CD4-positive, alpha-beta T cell (primary cell): ENCODE data around the gene CDH13. TPM values are rescaled to one million over a fixed set of nuclear protein-coding genes. Genes with fewer than 3 reads are reported as not detected.

Experiments
- ATAC-seq: fragments of 200-7000 bp; cut with Tn5 transposase; one replicate; pipeline ENCODE4 v1.10.0; 2022; ENCODE audit warnings: mild to moderate bottlenecking; ENCODE audit not compliant: poor library complexity
- CTCF ChIA-PET: fragments of 350-600 bp; sonication (Branson Sonifier 250); formaldehyde crosslinking; loops from one replicate; lab custom pipeline; 2021; ENCODE audit warnings: antibody characterized with exemption, inconsistent platforms; lab: Charles Lee
- POLR2A ChIA-PET: fragments of 350-600 bp; sonication (Branson Sonifier 250); formaldehyde crosslinking; loops from one replicate; lab custom pipeline; 2021; ENCODE audit warnings: antibody characterized with exemption, inconsistent platforms; lab: Charles Lee
- DNase-seq, 14 experiments: peaks; one replicate each; pipeline ENCODE4 v3.0.0-alpha.2; 2013 to 2020; ENCODE audit warnings: mixed read lengths in 2 of 14
- H3K27ac ChIP-seq, 2 donors: one replicate each; pipeline versions ENCODE4 v1.5.1 to v1.7.0; 2013; ENCODE audit warnings: low read length in 2 of 2, low read depth in 1 of 2, mild to moderate bottlenecking in 1 of 2
- H3K27me3 ChIP-seq, 2 experiments: 1 replicate in 1 of 2; 2 replicates in 1 of 2; pipeline versions ENCODE4 v1.6.1 to v1.7.0; 2013; ENCODE audit warnings: low read length in 2 of 2, control low read depth in 1 of 2, mild to moderate bottlenecking in 1 of 2, moderate library complexity in 1 of 2; ENCODE audit not compliant: insufficient read depth in 2 of 2, control insufficient read depth in 1 of 2
- H3K36me3 ChIP-seq: one replicate; pipeline ENCODE4 v1.6.1; 2013; ENCODE audit warnings: low read length, control low read depth; ENCODE audit not compliant: insufficient read depth
- H3K4me1 ChIP-seq: one replicate; pipeline ENCODE4 v1.6.1; 2013; ENCODE audit warnings: low read length, control low read depth; ENCODE audit not compliant: insufficient read depth
- H3K4me3 ChIP-seq: one replicate; pipeline ENCODE4 v1.5.1; 2013; ENCODE audit warnings: mild to moderate bottlenecking, low read length, moderate library complexity
- H3K9me3 ChIP-seq, 2 experiments: 1 replicate in 1 of 2; 2 replicates in 1 of 2; pipeline versions ENCODE4 v1.6.1 to v1.7.0; 2013; ENCODE audit warnings: low read length in 2 of 2, mild to moderate bottlenecking in 2 of 2, control low read depth in 1 of 2, moderate library complexity in 1 of 2; ENCODE audit not compliant: control insufficient read depth in 1 of 2, insufficient read depth in 1 of 2
- H3K27ac Mint-ChIP-seq: one replicate; pipeline ENCODE4 v1.8.0; 2020; ENCODE audit warnings: mixed read lengths
- H3K27me3 Mint-ChIP-seq: one replicate; pipeline ENCODE4 v1.8.0; 2021; ENCODE audit warnings: mixed read lengths
- H3K36me3 Mint-ChIP-seq: one replicate; pipeline ENCODE4 v1.8.0; 2021; ENCODE audit warnings: low read depth, mixed read lengths
- H3K4me1 Mint-ChIP-seq: one replicate; pipeline ENCODE4 v1.8.0; 2021; ENCODE audit warnings: low read depth, mixed read lengths
- H3K4me3 Mint-ChIP-seq: one replicate; pipeline ENCODE4 v1.8.0; 2020; ENCODE audit warnings: mild to moderate bottlenecking, mixed read lengths
- H3K9me3 Mint-ChIP-seq: one replicate; pipeline ENCODE4 v1.8.0; 2020; ENCODE audit warnings: mixed read lengths
- intact Hi-C, 2 experiments: fragments of 100-400 bp; cut with DNase I in 1 of 2; cut with micrococcal nuclease in 1 of 2; formaldehyde crosslinking; loops; one replicate each; pipeline versions ENCODE4 v1.15.1 to v1.9.0; 2023 to 2025; cut with DNase I, micrococcal nuclease
- total RNA-seq, 174 experiments: library from RNA in 2 of 174; stranded (reverse) in 2 of 174; gene quantifications; one replicate each; pipeline ENCODE4 v1.2.3 and lab custom pipeline; 2021 to 2026
- TF ChIP-seq, protein P1 (sequence below): fragments of 200-600 bp; IDR thresholded peaks from one replicate; pipeline ENCODE4 v1.8.0; 2022; ENCODE audit warnings: antibody characterized with exemption, mild to moderate bottlenecking

CDH13 gene
- total RNA-seq, 2 experiments from 2014 or later, result not detected

DNA sequence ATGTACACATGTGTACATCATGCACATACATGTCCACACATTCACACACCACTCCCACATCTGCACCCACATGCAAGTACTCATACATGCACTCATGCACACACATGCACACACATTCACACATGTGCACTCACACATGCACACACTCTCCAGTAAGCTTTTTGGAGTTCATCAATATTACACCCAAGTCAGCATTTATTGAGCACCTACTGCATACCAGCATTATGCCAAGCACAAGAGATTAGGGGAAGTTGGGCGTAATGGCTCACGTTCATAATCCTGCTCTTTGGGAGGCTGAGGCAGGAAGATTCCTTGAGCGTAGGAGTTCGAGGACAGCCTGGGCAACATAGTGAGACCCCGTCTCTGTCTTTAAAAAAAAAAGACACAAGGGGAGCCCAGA, 1093.4 kb downstream of the CDH13 start:
- no peak for ATAC-seq
- intact Hi-C loops, result no loop called here
- POLR2A ChIA-PET, result no interaction called here
- no peak overlapping the region for H3K4me3 Mint-ChIP-seq
- no peaks in the 10 kb centered on the region for H3K9me3 Mint-ChIP-seq
- H3K36me3 Mint-ChIP-seq, result no peaks in the 10 kb centered on the region
- TF ChIP-seq, protein P1, sequence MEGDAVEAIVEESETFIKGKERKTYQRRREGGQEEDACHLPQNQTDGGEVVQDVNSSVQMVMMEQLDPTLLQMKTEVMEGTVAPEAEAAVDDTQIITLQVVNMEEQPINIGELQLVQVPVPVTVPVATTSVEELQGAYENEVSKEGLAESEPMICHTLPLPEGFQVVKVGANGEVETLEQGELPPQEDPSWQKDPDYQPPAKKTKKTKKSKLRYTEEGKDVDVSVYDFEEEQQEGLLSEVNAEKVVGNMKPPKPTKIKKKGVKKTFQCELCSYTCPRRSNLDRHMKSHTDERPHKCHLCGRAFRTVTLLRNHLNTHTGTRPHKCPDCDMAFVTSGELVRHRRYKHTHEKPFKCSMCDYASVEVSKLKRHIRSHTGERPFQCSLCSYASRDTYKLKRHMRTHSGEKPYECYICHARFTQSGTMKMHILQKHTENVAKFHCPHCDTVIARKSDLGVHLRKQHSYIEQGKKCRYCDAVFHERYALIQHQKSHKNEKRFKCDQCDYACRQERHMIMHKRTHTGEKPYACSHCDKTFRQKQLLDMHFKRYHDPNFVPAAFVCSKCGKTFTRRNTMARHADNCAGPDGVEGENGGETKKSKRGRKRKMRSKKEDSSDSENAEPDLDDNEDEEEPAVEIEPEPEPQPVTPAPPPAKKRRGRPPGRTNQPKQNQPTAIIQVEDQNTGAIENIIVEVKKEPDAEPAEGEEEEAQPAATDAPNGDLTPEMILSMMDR, result no peak
- peaks cover 0 to 9% of the 10 kb centered on the region in 2 experiments for H3K27me3 ChIP-seq
- no peaks in the 10 kb centered on the region for H3K4me1 ChIP-seq
- H3K4me3 ChIP-seq, result no peak overlapping the region
- CTCF ChIA-PET, result no interaction called here
- no peak overlapping the region for H3K27ac ChIP-seq
- H3K27me3 Mint-ChIP-seq, result peaks cover 14% of the 10 kb centered on the region
- H3K4me1 Mint-ChIP-seq, result no peaks in the 10 kb centered on the region
- DNase-seq, result no peak
- no peak overlapping the region for H3K27ac Mint-ChIP-seq
- no peaks in the 10 kb centered on the region for H3K36me3 ChIP-seq
- peaks cover 0 to 4% of the 10 kb centered on the region in 2 experiments for H3K9me3 ChIP-seq

DNA sequence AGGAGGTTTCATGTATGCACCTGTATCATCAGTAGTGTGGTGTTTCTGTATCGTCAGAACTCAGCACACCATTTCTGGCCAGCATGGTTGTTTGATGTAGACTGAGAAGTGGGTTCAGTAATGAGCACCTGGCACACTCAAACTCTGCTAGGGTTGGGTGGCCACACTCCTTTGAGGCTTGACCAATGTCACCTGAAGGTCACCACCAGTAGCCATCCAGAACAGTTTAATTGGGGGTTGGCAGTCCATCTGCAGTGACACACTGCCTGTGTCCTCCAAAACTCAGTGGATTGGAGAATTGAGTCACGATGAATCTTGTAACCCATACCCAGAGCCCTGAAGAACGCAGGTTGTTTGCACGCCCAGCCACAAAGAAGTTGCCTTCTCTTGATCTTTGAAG, 1094.2 kb downstream of the CDH13 start:
- intact Hi-C loops, result no loop called here
- Histone ChIP-seq H3K27me3 (peaks cover 0 to 9% of the 10 kb centered on the region in 2 experiments), H3K27ac (no peak overlapping the region), H3K36me3 (no peaks in the 10 kb centered on the region), H3K9me3 (no peaks in the 10 kb centered on the region), H3K4me3 (no peak overlapping the region), H3K4me1 (no peaks in the 10 kb centered on the region)
- Mint-ChIP-seq H3K27ac (no peak overlapping the region), H3K4me1 (no peaks in the 10 kb centered on the region), H3K36me3 (no peaks in the 10 kb centered on the region), H3K9me3 (no peaks in the 10 kb centered on the region), H3K4me3 (no peak overlapping the region), H3K27me3 (peaks cover 14% of the 10 kb centered on the region)
- ATAC-seq (no peak), DNase-seq (no peak)
- TF ChIP-seq, protein P1, result no peak
- ChIA-PET POLR2A (no interaction called here), CTCF (no interaction called here)

DNA sequence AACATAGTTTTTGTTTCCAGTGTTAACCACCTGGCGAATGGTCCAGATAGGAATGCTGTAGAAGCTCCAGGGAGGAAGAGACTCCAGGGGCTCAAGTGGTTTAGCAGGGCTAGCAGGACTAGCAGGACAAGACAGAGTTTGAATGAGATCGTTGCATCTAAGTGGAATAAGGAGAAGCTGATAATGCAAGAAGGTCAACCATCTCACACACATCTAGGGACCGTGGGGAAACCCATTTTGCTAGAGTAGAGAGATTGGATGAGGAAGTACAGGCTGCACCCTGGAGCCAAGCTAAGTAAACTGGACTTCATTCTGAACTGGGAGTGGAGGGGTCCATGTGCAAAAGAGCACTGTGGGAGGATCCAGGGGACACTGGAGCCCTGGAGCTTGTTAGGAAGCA, 1094.9 kb downstream of the CDH13 start:
- no peak for DNase-seq
- H3K4me3 ChIP-seq, result no peak overlapping the region
- Mint-ChIP-seq H3K4me3 (no peak overlapping the region), H3K36me3 (no peaks in the 10 kb centered on the region), H3K9me3 (no peaks in the 10 kb centered on the region), H3K27me3 (peaks cover 14% of the 10 kb centered on the region), H3K4me1 (no peaks in the 10 kb centered on the region), H3K27ac (no peak overlapping the region)
- H3K9me3 ChIP-seq, result no peaks in the 10 kb centered on the region
- ATAC-seq, result no peak
- intact Hi-C loops, result no loop called here
- no peak overlapping the region for H3K27ac ChIP-seq
- H3K4me1 ChIP-seq, result no peaks in the 10 kb centered on the region
- ChIA-PET POLR2A (no interaction called here), CTCF (no interaction called here)
- H3K27me3 ChIP-seq, result peaks cover 0 to 9% of the 10 kb centered on the region in 2 experiments
- H3K36me3 ChIP-seq, result no peaks in the 10 kb centered on the region
- TF ChIP-seq, protein P1, result no peak
